Measurements from ENCODE around the gene MEIS1. TPM values are rescaled to one million over a fixed set of nuclear protein-coding genes. Genes with fewer than 3 reads are reported as not detected.

The MEIS1 gene
- total and polyA plus RNA-seq, 2 donors from 2014 or later: 7.3 to 36.7 TPM

DNA sequence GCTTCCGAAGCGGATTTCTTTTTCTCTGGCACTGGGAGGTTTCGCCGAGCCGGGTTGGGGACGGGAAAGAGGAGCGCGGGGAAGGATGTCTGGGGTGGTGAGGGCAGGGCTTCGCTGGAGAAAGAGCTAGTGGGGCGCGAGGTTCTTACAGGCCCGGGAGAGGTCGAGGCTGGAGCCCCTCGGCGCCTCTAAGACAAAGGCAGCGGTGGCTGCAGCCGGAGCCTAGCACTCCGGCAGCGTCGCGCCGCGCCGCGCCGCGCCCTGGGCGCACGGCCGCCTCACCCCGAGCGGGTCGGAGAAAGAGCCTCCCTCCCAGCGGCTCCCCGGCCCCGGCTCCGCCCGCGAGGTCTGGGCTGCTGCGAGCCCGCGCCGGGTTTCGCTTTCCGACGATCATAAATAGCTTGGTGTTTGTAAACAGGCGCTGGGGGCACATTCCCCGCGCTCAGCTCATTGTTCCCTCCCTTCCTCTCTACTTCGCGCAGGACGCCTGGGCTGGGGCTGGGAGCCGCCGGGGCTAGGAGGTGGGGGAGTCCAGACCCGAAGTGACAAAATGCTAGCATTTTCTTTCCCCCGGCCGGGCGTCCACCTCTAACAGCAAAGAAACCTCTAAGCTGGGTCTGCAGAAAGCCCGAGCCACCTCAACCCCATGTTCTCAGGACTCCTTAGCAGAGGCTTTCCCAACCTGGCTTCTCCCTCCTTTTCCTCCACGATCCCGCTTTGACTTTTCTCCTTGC is 813 bp upstream of the MEIS1 start:
- Histone ChIP-seq H3K9ac (ENCODE audit: low read length in 3 of 3) (peak overlapping the region; percentile 49 to 91 (median 86)), H3K9me3 (ENCODE audit: control insufficient read depth in 2 of 3, insufficient read depth in 1 of 3, low read length in 3 of 3) (no peaks in the 10 kb centered on the region), H3K36me3 (ENCODE audit: control insufficient read depth in 2 of 3, insufficient read depth in 3 of 3, low read length in 3 of 3) (peaks cover 0 to 2% (median 0%) of the 10 kb centered on the region in 3 donors), H3K27me3 (ENCODE audit: control insufficient read depth, insufficient read depth, low read length) (no peaks in the 10 kb centered on the region), H3K4me3 (ENCODE audit: low read length in 3 of 3) (peak overlapping the region; percentile 91 to 97 (median 93)), H3K4me1 (ENCODE audit: control insufficient read depth in 2 of 3, insufficient read depth in 2 of 3, low read depth in 1 of 3, low read length in 3 of 3) (peaks cover 0 to 6% (median 4%) of the 10 kb centered on the region in 3 donors), H3K27ac (ENCODE audit: low read depth in 2 of 2, low read length in 2 of 2) (peak overlapping the region; percentile 87 to 91)
- DNase-seq (peak; percentile 75 to 87 (median 85)), FAIRE-seq (no peak)
- TF ChIP-seq, protein P1, sequence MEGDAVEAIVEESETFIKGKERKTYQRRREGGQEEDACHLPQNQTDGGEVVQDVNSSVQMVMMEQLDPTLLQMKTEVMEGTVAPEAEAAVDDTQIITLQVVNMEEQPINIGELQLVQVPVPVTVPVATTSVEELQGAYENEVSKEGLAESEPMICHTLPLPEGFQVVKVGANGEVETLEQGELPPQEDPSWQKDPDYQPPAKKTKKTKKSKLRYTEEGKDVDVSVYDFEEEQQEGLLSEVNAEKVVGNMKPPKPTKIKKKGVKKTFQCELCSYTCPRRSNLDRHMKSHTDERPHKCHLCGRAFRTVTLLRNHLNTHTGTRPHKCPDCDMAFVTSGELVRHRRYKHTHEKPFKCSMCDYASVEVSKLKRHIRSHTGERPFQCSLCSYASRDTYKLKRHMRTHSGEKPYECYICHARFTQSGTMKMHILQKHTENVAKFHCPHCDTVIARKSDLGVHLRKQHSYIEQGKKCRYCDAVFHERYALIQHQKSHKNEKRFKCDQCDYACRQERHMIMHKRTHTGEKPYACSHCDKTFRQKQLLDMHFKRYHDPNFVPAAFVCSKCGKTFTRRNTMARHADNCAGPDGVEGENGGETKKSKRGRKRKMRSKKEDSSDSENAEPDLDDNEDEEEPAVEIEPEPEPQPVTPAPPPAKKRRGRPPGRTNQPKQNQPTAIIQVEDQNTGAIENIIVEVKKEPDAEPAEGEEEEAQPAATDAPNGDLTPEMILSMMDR (IDR thresholded peaks at IDR 0.05; ENCODE audit: borderline replicate concordance, extremely low read depth, insufficient read depth): no peak
- intact Hi-C loops (cut with DNase I): no loop called here

DNA sequence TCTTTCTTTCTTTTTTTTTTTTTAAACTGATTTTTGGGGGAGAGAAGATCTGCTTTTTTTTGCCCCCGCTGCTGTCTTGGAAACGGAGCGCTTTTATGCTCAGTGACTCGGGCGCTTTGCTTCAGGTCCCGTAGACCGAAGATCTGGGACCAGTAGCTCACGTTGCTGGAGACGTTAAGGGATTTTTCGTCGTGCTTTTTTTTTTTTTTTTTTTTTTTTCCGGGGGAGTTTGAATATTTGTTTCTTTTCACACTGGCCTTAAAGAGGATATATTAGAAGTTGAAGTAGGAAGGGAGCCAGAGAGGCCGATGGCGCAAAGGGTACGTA is 587 bp downstream of the MEIS1 start:
- Histone ChIP-seq H3K9me3 (ENCODE audit: control insufficient read depth in 2 of 3, insufficient read depth in 1 of 3, low read length in 3 of 3) (no peaks in the 10 kb centered on the region), H3K4me1 (ENCODE audit: control insufficient read depth in 2 of 3, insufficient read depth in 2 of 3, low read depth in 1 of 3, low read length in 3 of 3) (peaks cover 0 to 4% (median 3%) of the 10 kb centered on the region in 3 donors), H3K4me3 (ENCODE audit: low read length in 3 of 3) (peak overlapping the region; percentile 91 to 97 (median 93)), H3K27ac (ENCODE audit: low read depth in 2 of 2, low read length in 2 of 2) (no peak overlapping the region), H3K36me3 (ENCODE audit: control insufficient read depth in 2 of 3, insufficient read depth in 3 of 3, low read length in 3 of 3) (peaks cover 0 to 8% (median 0%) of the 10 kb centered on the region in 3 donors), H3K27me3 (ENCODE audit: control insufficient read depth, insufficient read depth, low read length) (peaks cover 5% of the 10 kb centered on the region), H3K9ac (ENCODE audit: low read length in 3 of 3) (peak overlapping the region; percentile 58 to 91 (median 86))
- intact Hi-C loops (cut with DNase I): no loop called here
- TF ChIP-seq, protein P1 (IDR thresholded peaks at IDR 0.05; ENCODE audit: borderline replicate concordance, extremely low read depth, insufficient read depth): no peak
- FAIRE-seq (no peak), DNase-seq (no peak)

DNA sequence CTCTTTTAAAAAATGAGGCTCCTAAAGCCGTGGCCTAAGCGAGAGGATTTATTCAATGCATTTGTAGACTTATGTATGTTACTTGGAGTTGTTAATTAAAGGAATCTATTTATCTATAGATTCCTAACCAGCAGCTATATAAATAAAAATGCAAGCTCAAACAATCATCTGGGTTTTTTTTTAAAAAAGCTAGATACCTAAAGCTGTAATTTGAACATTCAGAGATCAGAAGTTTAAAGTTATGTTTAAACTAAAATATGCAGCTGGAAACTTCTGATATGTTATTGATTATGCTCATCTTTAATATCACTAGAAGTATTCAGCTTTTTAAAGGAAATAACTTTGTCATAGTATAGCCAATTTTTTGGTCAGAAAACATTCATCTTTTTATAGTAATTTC is 1.0 kb downstream of the MEIS1 start:
- no peak overlapping the region for H3K27ac ChIP-seq (ENCODE audit: low read depth in 2 of 2, low read length in 2 of 2)
- no peak for FAIRE-seq
- intact Hi-C loops (cut with DNase I): no loop called here

More for the DNA sequence above, 1.0 kb downstream of the MEIS1 start:
- peaks cover 0 to 4% (median 0%) of the 10 kb centered on the region in 3 donors for H3K4me1 ChIP-seq (ENCODE audit: control insufficient read depth in 2 of 3, insufficient read depth in 2 of 3, low read depth in 1 of 3, low read length in 3 of 3)
- peaks cover 5% of the 10 kb centered on the region for H3K27me3 ChIP-seq (ENCODE audit: control insufficient read depth, insufficient read depth, low read length)
- H3K4me3 ChIP-seq (ENCODE audit: low read length in 3 of 3): peak overlapping the region; percentile 91 to 97 (median 93)
- TF ChIP-seq, protein P1 (IDR thresholded peaks at IDR 0.05; ENCODE audit: borderline replicate concordance, extremely low read depth, insufficient read depth): no peak
- H3K36me3 ChIP-seq (ENCODE audit: control insufficient read depth in 2 of 3, insufficient read depth in 3 of 3, low read length in 3 of 3): peaks cover 0 to 8% (median 0%) of the 10 kb centered on the region in 3 donors
- peak overlapping the region in 2 of 3 donors; percentile 68 to 91 for H3K9ac ChIP-seq (ENCODE audit: low read length in 3 of 3)
- no peaks in the 10 kb centered on the region for H3K9me3 ChIP-seq (ENCODE audit: control insufficient read depth in 2 of 3, insufficient read depth in 1 of 3, low read length in 3 of 3)
- no peak for DNase-seq

Measured in kidney (tissue), 14 donors.